ENCODE measurements around the gene ST6GALNAC3.

Gene ST6GALNAC3

DNA sequence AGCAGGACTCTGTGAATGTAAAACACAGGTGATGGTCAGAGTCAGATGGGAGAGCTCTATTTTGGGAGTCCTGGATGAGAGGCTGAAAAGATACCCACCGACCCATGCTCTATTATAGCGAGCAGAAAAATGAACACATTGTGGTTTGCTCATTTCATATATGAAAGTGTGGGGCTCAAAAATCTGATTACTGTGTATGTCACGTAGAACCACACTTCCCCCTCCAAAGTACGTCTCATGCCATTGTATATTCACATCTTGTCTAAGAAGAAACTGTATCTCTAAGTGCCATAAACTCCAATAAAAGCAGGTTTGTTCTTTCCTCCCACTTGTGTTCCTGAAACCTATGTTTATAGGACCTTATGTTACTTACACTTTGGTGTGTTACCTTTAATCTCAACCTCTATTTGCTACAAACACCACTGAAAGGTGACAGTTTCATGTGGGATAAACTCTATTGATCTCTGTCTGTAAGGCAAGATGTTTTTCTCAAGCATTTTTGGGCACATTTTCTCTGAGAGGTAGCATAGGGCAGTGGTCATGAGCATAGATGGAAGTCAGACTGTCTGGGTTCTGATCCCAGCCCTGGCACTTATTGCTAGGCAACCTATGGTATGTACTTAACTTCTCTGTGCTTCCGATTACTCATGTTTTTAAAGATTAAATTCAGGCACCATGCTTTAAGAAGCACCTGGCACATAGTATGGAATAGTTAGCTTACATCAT is 214.4 kb downstream of the ST6GALNAC3 start:
- DNase-seq (ENCODE audit: low spot score): no peak

DNA sequence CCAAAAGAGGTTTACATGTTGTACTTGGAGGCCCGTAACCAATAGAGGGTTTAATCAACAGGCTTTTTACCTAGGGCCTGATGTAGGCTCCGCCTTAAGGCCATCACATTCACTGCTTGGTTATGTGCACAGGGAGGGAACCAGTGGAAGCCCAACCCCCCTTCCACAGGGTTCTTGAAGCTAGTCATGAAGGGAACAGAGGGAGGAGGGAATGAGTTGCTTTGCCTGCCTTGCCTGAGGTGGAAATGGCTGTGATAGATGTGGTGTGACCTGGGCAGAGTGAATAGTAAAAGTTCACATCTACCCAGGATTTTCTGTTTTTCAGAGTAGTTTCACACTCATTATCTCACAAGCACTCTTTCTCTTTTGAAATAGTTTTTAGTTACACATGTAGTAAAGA is 215.1 kb downstream of the ST6GALNAC3 start:
- DNase-seq (ENCODE audit: low spot score): no peak

DNA sequence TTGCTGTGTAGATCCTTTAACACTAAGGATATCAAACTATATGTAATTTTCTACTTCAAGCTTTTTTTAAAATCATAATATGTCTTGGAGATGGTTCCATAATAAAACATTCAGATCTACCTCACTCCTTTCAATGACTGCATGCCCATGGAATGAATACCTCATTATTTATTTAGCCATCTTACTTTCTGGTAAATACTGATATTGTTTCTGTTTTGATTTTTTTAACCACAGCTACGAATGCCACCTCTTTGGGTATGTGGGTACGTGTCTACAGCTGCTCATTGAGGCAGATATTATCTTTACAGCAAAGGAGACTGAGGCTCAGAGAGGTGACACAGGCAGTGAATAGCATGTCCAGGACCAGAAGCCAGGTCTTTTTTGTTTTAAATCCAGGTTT is 215.7 kb downstream of the ST6GALNAC3 start:
- no peak for DNase-seq (ENCODE audit: low spot score)

DNA sequence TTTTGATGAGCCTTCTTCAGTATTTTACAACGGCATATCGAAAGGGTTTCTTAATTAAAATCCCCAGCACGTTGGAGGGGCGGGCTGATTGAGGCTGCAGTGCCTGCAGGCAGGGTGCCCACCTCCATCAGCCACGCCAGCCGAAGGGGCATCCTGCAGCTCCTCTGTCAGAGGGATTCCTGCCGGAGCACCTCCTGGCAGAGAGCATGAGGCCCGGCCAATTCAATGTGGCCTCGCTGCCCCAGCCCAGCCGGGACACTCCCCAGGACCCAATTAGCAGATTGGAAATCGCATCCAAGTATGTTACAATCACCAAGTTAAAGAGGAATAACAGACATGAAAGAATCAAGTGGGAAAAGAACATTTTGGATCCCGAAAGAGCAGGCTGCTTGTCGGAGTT is 216.6 kb downstream of the ST6GALNAC3 start:
- no peak for DNase-seq (ENCODE audit: low spot score)

DNA sequence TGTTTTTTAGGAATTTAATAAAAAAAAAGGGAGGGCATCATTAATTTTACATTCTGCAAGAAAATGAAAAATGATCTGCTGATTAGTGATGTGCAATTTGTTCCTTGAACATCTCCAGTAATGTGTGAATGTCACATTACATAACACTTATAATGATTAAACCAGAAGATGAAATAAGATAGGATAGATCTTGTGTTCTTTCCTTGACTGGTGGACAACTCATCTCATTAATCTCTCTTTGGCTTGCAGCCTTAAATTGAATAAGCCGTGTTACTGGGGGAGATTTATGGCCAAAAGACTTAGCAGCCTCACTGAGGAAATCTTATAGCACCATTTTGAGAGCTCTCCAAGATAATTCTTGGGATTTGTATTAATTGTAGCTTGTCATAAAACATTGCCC is 217.2 kb downstream of the ST6GALNAC3 start:
- no peak for DNase-seq (ENCODE audit: low spot score)

DNA sequence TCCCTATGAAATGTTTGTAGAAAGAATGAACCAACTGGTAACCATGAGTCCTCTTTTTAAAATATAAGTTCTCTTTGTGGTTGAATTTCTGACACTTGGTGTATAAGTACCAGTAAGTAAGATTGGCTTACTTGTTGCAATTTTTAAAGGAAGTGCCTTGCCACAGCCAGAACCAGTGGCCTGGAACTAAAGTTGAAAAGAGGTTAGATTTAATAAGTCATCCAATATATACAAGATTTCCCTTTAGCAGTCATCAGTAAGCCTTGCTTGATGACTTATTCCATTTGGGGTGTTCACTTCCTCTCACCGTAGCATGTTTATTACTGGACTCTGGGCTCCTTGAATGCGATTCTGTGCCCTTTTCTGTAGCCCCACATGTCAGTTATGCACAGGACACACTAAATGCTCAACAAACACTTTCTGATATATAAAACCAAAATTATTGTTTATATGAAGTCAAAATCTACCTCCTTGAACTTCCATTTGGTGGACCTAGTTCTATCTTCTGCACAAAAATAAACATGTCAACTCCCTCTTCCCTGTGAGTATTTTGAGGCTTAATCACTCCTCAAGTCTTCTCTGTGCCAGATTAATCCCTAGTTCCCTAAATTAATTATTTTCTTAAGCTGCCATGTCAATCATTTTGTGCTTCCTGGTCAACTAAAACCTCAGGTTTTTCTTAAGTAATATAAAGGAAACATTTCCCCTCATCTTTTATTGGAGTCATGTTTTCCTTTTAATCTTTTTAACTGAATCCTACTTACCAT is 218.1 kb downstream of the ST6GALNAC3 start:
- no peak for DNase-seq (ENCODE audit: low spot score)

DNA sequence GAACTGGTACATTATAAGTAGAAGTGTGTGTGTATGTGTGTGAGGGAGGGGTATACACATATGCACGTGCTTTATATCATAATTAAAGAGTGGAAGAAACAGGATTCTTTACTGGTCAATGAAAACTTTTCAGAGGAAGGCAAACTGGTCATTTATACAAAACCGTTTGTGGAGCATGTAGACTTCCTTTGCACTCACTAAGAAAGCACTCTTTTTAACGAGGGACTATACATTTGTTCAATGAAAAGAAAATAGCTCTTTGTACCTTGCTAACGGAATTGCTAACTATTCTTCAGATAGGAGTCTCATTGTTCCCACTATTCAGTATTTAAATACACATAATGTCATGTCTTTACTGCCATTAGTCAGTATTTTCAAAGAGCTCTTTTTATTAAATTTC is 219.3 kb downstream of the ST6GALNAC3 start:
- DNase-seq (ENCODE audit: low spot score): no peak

DNA sequence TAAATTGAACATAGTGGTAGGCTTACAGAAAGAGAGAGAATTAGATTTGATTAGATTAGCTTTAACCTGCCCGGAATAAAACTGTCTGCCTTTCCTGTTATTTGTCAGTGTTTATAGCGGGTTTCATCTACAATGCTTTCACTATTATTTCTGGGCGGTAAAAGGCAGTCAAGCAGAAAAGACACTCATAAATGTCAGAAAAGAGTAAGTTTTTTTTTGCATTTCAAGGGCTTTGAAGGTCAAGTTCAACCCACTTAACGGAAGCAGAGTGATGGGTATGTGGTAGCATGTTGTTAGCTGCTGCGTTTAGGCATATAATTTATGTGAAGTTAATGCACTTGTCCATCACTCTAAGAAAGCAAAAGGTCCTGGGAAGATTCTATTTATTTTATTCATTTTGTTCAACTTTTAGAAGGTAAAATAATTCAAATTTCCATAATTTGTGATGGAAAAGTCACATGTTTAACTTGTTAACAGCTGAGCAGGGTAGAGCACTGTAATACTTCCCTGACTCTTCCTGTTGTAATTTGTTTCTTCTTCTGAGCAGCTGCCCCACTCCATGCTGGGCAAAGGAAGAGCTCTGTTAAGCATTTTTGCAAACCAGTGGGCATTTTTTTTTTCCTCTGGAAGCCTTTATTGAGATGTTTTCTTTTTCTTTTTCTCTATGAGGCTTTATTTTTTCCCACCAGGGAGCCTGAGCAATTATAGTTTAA is 220.1 kb downstream of the ST6GALNAC3 start:
- no peak for DNase-seq (ENCODE audit: low spot score)

DNA sequence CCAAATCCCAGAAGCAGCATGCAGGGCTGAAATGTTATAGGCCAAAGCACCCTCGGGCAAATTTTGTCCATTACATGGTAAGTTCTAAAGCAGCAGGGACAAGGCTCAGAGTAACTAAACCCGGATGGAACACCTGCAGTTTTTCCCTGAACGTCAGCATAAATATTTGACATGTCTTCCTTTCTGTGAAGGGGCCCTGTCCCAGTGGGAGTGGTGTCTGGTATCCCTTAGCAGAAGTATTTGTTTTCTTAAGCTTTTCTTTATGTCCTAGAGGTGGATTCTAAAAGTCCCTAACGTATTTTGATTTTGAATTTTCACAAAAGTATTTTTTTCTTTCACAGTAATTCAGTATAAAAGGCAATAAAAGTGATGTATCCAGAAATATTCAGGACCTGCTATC is 223.9 kb downstream of the ST6GALNAC3 start:
- no peak for DNase-seq (ENCODE audit: low spot score)

DNA sequence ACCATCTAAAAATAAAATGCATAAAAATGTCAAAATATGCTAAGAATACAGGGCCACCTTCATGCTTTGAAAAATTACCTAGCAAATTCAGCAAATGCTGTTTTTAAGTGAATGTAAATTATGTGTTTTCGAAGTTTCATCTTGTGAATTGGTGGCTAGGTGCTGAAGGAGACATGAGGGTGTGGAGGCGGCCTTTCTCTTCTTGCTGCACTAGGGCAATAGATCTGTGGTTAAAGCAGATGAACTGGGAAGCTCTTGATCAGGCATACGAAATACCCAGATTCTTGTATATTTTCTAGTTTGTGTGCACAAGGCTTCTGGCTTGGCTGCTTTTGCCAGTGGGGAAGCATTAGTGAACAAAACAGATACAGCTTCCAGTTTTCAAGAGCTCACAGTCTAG is 224.5 kb downstream of the ST6GALNAC3 start:
- no peak for DNase-seq (ENCODE audit: low spot score)

DNA sequence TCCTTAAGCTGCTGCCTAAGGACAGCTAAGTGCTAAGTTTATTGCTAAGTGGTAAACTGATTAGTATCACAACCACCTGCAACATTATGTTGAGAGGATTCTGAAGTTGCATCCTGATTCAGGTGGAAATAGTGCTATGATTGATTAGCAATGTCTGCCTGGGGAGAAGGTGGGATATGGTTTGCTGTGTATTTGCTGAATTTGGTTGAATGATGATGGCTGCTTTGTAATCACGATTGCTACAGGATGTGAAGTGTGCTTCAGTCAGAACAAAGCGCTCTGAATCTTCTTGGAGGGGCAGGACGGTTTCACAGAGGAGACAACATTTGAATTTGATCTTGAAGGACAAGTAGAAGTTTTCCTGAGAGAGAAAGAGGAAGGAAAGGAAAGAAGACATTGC is 226.0 kb downstream of the ST6GALNAC3 start:
- DNase-seq (ENCODE audit: low spot score): no peak

DNA sequence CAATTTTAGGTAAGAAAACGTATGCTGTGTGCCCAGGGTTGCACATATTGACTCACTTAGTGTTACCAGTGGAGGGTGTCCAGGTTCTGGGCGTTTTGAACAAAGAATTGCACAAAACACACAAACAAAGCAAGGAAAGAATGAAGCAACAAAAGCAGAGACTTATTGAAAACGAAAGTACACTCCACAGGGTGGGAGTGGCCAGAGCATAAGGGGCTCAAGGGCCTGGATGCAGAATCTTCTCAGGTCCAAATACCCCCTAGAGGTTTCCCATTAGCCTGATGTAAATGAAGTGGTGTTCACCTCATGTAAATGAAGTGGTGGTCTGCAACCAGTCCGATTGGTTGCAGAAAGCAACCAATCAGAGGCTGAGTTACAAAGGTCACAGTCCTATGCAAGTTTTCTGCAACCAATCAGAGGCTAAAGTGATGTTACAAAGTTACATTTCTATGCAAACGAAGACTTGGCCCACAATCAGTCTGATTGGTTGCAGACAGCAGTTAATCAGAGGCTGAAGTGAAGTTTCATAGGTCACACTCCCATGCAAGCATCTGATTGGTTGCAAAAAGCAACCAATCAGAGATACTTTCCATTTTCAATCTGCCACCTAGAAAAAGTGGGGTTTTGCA is 228.3 kb downstream of the ST6GALNAC3 start:
- DNase-seq (ENCODE audit: low spot score): no peak

DNA sequence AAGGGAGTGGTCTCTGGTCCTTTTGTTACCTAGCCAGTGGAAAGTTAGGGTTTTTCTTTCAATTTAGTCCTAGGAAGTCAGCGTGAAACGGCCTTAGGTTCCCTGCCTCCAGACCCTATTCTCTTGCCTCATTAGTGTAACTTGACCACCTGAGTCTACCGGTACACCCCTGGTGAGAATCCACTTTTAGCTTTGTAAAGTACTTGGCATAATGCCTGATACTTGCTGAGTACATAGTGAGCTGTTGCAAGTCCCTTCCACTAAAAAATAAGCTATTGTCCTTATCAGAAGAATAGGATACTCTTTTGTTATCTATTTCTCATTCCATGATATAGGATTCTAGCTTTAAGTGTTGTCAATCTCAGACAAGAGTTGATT is 228.8 kb downstream of the ST6GALNAC3 start:
- DNase-seq (ENCODE audit: low spot score): no peak

DNA sequence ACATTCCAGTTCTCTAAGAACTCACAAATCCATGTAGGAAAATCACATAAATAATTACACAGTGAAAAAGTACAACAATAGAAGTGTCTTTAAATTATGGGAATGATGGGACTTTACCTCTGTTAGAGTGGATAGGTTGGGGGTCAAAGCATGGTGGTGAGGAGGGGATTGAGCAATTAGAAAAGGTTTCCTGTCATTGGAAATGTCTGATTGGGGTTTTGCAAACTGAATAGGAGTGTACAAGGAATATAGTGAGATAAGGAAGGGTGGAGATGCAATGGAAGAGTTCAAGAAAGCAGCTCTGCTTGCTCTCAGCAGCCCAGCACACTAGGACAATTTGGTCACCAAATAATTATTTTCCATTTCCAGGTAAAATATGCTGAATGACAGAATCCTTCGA is 238.8 kb downstream of the ST6GALNAC3 start:
- DNase-seq (ENCODE audit: low spot score): no peak

DNA sequence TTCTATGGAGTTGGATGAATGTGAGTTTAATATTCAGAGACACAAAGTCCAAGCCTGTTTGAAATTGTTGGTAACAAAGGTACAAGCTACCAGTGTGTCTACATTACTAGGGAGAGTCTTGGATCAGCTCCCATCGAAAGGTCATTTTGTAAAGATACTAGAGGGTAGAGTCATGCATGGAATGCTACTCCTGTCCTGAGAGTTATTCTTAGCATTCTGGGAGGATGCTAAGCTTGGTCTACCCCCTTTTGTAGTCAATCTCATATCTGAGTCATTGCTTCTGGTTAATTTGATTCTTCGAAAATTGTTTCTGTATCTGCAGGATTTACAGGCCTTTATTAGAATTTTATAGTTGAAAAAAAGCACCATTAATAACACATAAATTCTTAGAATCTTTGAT is 240.2 kb downstream of the ST6GALNAC3 start:
- DNase-seq (ENCODE audit: low spot score): no peak

DNA sequence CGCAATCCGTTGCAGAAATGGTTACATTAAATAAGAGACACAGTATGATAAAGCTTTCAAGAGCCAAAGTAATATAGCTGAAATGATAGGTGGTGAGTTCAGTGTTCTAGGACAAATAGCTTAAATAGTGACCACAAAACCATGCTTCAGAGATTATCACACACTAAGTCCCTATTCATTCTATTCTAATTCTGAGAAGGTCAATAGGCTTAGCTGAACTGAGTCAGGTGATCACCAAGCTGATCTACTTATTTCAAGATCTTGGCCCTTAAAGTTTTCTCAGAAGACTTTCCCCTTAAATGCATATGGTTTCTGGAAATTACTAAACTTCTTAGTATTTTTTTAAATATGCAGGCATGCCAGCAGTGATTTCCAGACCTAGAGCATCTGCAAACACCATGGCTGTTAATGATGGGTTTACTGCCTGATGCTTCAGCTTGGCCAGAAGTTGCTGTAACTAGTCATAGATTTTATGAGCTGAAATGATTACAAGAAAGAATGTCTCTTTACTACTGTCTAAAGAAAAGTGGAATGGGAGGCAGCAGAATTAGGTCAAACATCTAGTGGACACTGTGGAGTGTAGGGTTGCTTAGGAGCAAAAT is 242.9 kb downstream of the ST6GALNAC3 start:
- DNase-seq (ENCODE audit: low spot score): no peak

DNA sequence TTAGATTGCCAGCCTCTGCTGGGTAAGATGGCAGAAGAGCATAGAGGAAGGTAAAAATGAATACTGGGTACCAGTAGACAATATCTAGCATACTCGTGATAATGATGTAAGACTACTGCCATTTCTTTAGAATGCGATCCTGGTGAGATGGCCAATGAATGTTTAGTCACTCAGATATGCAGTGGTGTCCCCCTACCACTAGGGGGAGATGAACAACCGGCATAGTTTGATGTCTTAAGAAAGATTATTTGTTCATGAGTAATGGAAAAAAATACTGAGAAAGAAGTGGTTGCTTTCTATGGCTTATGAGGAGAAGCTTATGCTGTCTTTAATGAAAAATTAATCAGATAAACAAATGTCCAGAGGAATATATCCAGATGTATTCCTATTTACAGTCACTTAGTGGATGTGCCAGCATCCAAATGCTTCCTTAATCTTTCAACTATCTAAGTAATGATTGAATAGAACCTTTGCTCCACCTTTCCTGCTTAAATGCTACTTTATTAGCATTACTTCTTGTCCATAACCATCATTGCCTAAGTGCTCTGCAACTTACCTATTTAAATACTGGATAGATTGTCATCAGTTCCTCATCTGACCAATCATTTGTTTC is 256.6 kb downstream of the ST6GALNAC3 start:
- DNase-seq (ENCODE audit: low spot score): peak; percentile 71

DNA sequence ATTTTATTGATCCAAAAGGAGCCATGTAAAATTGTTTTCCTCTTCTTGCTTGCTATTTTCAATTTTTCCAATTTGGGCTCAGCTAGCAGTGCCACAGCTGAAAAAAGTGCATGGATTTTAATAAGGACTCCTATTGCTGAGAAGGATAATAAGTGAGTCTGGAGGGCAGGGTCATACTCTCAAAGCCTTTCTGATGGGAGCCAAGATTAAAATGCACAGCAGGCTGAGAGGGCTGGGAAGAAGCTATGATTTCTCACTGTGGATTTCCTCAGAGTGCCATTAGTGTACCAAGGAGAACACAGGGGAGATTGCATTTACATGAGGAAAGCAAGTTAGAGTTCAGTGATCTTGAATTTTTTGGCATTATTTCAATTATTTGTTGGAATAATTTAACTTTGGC is 261.3 kb downstream of the ST6GALNAC3 start:
- DNase-seq (ENCODE audit: low spot score): no peak

DNA sequence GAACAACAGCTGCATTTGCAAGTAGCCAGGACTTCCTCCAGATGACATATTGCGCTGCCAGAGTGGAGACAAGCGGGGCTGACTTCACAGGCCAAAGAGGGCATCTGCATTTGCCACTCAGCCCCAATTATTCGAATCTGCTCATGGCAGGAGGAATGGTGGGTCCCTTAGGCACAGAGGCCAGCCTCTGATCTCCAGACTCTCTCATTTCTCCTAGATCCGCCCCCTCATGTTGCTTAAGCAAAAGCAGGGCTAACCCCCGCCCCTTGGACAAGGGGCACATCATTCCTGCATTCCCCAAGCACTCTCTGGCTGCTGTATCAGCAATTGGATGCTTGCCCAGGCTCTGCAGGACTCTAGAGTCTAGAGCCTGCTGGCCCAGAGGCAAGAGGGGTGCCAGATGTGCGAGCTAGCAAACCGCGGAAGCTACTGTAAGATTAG is 262.4 kb downstream of the ST6GALNAC3 start:
- DNase-seq (ENCODE audit: low spot score): peak; percentile 75

DNA sequence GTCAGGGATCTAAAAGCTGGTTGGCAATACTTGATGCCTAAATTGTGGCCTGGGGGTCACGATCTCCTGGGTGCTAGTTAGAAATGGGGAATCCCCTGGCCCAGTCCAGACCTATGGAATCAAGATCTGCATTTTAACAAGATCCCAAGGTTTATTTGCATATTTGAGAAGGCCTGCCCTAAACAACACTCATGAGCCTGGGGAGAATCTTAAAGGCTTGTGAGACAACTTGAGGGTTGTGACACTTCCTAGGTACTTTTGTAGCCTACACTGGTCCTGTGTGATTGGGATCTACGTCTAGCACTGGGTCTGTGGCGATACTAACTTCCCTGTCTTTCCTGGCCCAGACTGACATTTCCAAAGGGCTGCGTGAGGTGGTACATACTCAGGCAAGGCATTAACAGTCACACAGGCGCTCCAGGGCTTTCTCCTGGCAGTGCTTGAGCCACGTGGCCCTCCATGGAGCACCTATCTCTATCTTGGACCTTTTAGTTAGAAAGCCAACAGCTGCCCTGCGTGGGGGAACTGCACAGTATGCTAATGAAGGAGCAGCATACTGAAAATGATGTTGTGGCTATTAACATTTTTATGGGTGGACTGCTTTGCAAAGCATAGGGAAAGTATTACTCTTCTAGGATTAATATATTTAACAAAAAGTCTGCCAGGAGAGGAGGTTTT is 263.1 kb downstream of the ST6GALNAC3 start:
- DNase-seq (ENCODE audit: low spot score): no peak

DNA sequence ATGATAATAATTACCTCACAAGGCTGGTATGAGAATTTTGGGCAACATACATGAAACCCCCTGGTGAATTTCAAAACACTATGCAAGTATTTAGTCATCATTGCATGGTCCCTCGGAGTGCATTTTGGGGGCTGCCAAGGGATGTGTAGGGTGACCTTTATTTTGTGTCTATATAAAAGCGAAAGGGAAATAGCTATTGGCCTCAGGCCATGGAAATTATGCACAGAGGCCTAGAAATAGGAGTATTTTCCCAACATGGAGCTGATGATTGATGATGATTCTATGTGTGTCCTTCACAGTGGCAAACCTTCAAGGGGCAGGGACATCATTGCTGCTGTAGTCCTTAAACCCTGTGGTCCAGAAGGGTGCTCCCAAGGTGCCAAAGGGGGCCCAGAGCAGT is 265.5 kb downstream of the ST6GALNAC3 start:
- no peak for DNase-seq (ENCODE audit: low spot score)

All from GM03348 (cell line).